ENCODE data around the gene ARL5A. TPM values are rescaled to one million over a fixed set of nuclear protein-coding genes. Genes with fewer than 3 reads are reported as not detected.
A peak's percentile ranks its signal among the peaks of the same experiment; 100 is the strongest.

Gene ARL5A
- total and polyA plus RNA-seq, 9 of the 15 experiments (the other 6 are each of a cell fraction or from before 2014, with no cell fraction given), result 16.3 to 117 (median 88.4) TPM

DNA sequence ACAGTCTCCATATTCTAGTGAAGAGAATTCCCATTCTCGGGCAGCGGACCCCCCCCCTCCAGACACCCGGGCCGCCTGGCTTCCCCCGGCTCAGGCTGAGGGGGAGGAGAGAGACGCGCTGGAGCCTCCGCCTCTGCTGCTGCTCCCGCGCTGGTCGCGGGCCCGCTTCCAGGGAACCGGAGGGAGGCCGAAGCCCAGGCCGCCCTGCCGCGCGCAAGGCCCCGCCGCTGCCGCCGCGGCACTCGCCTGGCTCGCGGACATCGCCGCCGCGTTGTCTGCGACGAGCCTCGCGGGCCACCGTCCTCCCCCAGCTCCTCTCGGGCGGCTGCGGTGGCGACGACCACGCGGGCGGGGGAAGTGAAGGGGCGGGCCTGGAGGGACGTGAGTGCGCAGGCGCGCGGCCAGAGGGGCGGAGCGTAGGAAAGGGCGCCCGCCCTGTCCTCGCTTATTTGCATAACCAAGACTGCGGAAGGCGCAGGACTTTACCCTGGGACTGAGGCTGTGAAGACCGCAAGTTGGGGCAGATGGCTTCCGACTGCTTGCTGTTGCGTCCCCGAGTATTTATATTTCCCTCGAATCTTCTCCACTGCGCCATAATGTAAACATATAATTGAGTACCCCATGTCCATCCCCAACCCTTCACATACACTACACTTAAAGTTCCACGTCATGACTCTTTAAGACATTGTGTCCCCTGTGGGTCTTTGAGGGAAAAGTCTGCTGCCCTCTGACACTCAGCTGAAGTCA, at the start of gene ARL5A (continued):
- TF ChIP-seq, protein P1, sequence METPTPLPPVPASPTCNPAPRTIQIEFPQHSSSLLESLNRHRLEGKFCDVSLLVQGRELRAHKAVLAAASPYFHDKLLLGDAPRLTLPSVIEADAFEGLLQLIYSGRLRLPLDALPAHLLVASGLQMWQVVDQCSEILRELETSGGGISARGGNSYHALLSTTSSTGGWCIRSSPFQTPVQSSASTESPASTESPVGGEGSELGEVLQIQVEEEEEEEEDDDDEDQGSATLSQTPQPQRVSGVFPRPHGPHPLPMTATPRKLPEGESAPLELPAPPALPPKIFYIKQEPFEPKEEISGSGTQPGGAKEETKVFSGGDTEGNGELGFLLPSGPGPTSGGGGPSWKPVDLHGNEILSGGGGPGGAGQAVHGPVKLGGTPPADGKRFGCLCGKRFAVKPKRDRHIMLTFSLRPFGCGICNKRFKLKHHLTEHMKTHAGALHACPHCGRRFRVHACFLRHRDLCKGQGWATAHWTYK (CRISPR knock-in tag; IDR thresholded peaks at IDR 0.05), result peak; percentile 58; the same call in 1 of the 2 replicates
- TF ChIP-seq ZNF586 (CRISPR knock-in tag; conservative IDR thresholded peaks at IDR 0.05) (no peak), IFI16 (CRISPR knock-in tag; IDR thresholded peaks at IDR 0.05) (no peak), SREBF2 (CRISPR knock-in tag; IDR thresholded peaks at IDR 0.05) (no peak), SP1 (CRISPR knock-in tag; IDR thresholded peaks at IDR 0.05) (peak; percentile 96), FIP1L1 (IDR thresholded peaks at IDR 0.05; ENCODE audit: low read depth, low read length, poor library complexity, severe bottlenecking) (peak; percentile 85), MEF2D (tag; conservative IDR thresholded peaks at IDR 0.05; ENCODE audit: low read depth) (no peak), TAL1 (IDR thresholded peaks at IDR 0.05) (no peak), HNRNPL (IDR thresholded peaks at IDR 0.05; ENCODE audit: low read depth, low read length) (no peak), ZNF146 (CRISPR knock-in tag; IDR thresholded peaks at IDR 0.05; ENCODE audit: unreplicated experiment) (no peak), ZNF431 (CRISPR knock-in tag; IDR thresholded peaks at IDR 0.05) (no peak), EGR1 (conservative IDR thresholded peaks at IDR 0.05) (peak; percentile 91), CBX1 (IDR thresholded peaks at IDR 0.05; ENCODE audit: low read depth) (peak; percentile 77), DMBX1 (CRISPR knock-in tag; IDR thresholded peaks at IDR 0.05; ENCODE audit: borderline replicate concordance) (no peak), NFRKB (IDR thresholded peaks at IDR 0.05; ENCODE audit: low read depth) (peak; percentile 85; the same call in 1 of the 2 replicates), PPARD (CRISPR knock-in tag; IDR thresholded peaks at IDR 0.05) (no peak), TOE1 (IDR thresholded peaks at IDR 0.05; ENCODE audit: borderline replicate concordance) (peak; percentile 37; the same call in 1 of the 2 replicates), TOE1 (CRISPR knock-in tag; IDR thresholded peaks at IDR 0.05; ENCODE audit: borderline replicate concordance, low read depth) (no peak)
- TF ChIP-seq, protein P2, sequence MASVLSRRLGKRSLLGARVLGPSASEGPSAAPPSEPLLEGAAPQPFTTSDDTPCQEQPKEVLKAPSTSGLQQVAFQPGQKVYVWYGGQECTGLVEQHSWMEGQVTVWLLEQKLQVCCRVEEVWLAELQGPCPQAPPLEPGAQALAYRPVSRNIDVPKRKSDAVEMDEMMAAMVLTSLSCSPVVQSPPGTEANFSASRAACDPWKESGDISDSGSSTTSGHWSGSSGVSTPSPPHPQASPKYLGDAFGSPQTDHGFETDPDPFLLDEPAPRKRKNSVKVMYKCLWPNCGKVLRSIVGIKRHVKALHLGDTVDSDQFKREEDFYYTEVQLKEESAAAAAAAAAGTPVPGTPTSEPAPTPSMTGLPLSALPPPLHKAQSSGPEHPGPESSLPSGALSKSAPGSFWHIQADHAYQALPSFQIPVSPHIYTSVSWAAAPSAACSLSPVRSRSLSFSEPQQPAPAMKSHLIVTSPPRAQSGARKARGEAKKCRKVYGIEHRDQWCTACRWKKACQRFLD (CRISPR knock-in tag; IDR thresholded peaks at IDR 0.05), result no peak
- TF ChIP-seq, protein P3, sequence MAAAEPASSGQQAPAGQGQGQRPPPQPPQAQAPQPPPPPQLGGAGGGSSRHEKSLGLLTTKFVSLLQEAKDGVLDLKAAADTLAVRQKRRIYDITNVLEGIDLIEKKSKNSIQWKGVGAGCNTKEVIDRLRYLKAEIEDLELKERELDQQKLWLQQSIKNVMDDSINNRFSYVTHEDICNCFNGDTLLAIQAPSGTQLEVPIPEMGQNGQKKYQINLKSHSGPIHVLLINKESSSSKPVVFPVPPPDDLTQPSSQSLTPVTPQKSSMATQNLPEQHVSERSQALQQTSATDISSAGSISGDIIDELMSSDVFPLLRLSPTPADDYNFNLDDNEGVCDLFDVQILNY (CRISPR knock-in tag; IDR thresholded peaks at IDR 0.05), result no peak
- TF ChIP-seq, protein P4, sequence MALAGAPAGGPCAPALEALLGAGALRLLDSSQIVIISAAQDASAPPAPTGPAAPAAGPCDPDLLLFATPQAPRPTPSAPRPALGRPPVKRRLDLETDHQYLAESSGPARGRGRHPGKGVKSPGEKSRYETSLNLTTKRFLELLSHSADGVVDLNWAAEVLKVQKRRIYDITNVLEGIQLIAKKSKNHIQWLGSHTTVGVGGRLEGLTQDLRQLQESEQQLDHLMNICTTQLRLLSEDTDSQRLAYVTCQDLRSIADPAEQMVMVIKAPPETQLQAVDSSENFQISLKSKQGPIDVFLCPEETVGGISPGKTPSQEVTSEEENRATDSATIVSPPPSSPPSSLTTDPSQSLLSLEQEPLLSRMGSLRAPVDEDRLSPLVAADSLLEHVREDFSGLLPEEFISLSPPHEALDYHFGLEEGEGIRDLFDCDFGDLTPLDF (CRISPR knock-in tag; IDR thresholded peaks at IDR 0.05), result no peak
- TF ChIP-seq, protein P5, sequence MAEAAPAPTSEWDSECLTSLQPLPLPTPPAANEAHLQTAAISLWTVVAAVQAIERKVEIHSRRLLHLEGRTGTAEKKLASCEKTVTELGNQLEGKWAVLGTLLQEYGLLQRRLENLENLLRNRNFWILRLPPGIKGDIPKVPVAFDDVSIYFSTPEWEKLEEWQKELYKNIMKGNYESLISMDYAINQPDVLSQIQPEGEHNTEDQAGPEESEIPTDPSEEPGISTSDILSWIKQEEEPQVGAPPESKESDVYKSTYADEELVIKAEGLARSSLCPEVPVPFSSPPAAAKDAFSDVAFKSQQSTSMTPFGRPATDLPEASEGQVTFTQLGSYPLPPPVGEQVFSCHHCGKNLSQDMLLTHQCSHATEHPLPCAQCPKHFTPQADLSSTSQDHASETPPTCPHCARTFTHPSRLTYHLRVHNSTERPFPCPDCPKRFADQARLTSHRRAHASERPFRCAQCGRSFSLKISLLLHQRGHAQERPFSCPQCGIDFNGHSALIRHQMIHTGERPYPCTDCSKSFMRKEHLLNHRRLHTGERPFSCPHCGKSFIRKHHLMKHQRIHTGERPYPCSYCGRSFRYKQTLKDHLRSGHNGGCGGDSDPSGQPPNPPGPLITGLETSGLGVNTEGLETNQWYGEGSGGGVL (CRISPR knock-in tag; IDR thresholded peaks at IDR 0.05), result no peak

Data from K562 (cell line).